Measurements from ENCODE around the gene AOPEP.

The AOPEP gene

DNA sequence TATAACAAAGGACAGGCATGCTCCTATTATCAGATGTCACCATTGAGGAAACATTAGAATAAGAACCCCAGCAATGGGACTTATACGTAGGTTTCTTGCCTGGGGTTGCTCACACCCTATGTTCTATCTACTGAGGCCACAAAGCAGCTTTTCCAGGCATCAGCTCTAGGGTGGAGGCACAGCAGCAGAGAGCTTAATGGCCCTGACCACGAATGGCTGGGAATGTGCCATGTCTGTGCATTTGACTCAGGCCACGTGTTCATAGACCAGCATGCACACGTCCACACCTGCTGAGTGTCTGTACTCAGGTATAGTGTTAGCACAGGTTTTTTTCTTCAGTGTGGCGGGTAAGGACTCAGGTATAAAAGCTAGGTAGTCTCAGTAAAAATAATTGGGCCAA, 129.4 kb downstream of the AOPEP start:
- DNase-seq = no peak

DNA sequence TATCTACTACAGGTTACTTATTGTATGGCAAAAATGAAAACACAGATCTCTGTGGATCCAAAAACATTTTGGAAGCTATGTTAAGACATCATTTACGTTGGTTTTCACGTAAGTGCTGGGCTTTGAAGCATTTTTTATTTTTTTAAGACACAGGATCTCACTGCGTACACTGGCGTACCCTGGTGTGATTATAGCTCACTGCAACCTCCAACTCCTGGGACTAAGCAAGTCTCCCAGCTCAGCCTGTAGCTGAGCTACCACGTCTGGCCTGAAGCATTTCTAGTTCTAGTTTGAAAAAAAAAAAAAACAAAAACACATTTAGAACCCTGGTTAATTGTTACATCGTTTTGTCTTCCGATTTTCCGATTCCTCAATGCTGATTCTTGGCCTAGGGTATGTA, 131.3 kb downstream of the AOPEP start:
- DNase-seq = no peak

DNA sequence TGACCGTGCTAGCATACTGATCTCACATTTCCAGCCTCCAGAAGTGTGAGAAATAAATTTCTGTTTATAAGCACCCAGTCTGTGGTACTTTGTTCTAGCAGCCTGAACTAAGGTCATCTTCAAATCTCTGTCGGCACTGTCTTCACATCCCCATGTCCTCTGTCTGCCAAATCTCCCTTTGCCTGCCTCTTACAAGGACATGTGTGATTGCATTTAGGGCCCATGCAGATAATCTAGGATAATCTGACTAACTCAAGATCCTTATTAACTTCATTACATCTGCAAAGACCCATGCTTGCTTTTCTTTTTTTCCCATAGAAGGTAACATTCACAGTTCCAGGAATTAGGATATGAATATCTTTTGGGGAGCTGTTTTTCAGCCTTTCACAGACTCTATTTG, 132.7 kb downstream of the AOPEP start:
- no peak for DNase-seq

- DNase-seq = no peak
Observed at GRCh38 chr9:94859891-94860290, 133.4 kb downstream of the AOPEP start.

DNA sequence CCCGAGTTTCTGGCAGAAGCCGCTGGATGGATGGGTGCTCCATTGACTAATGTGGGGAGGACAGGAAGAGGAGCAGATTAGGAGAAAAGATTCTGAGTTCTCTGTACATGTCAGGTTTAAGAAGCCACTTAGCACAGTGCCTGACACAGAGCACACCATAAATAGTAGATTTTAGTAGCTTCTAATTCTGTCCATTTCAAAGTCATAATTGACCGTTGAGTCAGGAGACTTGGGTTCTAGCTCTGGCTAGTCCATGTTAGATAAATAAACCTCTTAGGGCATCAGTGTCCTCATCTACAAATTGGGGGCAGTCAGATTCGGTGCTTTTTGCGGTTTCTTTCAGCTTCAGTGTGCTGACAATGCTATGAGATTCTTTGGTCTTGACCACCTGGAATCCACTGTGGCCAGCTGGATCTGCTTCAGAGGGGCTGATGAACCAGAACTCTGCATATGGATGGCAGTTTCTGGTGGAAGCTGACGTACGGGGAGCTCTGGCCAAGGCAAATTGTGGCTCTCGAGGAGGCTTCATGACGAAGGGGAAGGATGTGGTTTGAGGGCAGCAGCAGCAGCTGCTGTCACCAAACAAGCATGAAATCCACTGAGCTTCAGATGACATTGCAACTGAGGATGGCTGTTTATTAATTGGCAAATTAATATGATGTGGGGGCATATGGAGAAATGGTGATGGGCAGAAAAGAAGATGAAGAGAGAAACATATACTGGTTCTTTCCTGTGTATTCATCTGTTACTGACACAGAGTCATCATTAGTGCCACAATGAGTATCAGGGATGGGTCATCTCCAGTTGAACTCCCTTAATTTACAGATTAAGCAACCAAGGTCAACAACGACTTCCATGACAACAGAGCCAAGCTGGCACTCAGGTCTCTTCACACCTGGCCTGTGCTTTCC, 134.4 kb downstream of the AOPEP start:
- peak; percentile 68 for DNase-seq

GRCh38 chr9:94861589-94862272, 135.2 kb downstream of the AOPEP start:
- DNase-seq = no peak

- DNase-seq = no peak
Observed at GRCh38 chr9:94864196-94864595, 137.7 kb downstream of the AOPEP start.

GRCh38 chr9:94864862-94865509, 138.5 kb downstream of the AOPEP start:
- DNase-seq = no peak

DNA sequence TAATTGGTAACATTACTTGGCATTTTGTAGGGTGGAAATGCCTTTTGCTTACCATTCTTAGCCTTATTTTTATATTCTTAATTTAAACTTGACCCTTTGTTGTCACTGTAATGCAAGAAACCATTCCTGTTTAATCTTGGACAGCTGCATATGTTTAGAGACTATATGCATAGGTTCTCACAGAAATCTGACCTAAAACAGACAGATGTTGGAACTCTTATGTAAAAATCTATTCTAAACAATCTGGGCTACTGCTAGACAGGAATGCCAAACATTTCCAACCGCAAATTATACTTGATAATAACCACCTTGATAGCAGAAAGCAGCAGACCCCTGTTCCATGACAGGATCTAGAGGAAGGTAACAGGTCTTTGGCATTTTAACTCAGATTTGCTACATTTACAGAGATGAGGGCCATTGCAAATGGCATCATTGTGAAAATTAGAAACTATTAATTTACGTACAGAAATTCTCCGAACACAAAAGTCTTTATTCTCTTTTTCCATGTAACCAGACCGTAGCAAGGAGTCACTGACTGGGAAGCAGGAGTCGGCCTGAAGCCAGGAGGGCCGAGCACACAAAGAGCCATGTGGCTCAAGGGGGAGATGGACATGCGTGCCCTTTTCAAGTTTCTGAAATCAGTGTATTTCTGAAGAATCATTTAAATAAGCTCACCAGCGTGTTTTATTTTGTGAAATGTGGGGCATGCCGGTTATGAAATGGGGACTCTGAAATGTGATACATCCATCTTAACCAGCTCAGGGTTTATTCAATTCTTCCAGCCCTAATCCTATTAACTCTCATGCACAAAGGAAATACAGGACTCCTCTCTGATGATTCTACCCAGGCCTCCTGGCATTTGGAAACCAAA, 139.3 kb downstream of the AOPEP start:
- no peak for DNase-seq

GRCh38 chr9:94866770-94867169, 140.3 kb downstream of the AOPEP start:
- no peak for DNase-seq

DNA sequence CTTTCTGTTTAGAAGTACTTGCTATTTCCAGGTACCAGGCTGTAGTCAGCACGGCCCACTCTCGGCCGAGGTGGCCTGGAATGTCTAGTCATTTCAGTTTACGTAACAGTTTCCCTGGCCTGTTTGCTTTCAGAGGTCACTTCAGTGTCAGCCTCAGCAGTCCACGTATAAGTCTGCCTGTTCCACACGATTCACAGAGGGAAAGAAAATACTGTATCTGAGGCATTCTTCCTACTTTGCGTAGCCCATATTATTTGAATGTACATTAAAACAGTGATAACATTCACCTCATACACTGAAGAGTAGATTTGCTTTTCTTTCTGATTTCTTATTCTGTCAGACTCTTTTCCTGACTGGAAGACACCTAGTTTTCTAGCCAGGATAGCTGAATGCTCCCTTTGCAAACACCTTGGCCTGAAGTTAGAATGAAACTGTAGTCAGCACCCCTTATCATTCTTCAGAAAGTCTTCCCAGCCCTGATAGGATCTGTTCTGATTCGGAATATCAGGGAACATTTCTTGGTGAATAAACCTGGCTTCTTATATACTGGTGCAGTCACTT, 140.9 kb downstream of the AOPEP start:
- DNase-seq = no peak

DNA sequence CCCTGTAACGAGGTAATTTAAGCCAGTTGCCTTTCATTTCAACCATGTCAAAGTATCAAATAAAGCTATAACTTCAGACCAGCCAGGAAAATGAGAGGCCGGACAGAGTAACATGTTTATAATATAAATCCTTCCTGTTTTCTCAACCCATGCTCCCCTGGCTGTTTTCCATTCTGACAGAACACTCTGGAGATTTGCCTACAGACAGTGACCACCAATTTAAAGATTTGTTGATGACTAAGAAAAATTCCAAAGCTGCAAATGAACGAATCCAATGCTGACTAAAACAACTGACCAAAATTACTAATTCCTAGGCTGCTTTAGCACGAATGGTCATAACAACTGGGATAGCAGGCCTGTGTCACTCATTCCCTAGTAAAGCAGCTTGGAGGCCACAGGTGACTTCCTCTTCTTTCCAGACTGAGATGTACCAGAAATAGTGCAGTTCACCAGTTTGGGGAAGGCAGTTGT, 141.4 kb downstream of the AOPEP start:
- DNase-seq = no peak

DNA sequence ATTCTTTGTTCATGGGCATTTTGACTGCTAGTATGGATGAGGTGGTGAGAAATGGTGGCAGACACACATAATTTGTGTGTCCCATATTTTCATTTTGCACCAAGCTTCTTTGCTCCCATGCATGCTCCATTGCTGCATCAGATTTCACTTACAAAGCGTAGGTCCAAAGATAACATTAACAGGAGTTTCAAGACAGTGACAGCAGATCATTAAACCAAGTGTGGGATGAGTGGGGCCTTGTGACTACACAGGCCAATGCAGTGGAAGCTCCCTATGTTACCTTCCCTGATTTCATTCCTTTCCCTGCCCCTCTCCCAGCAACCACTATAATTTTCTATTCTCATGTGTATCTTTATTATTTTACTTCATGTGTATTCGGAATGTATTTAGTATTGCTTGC, 142.0 kb downstream of the AOPEP start:
- no peak for DNase-seq

GRCh38 chr9:94869415-94869843, 142.9 kb downstream of the AOPEP start:
- DNase-seq = peak; percentile 37

- DNase-seq = no peak
Observed at GRCh38 chr9:94870465-94870792, 143.9 kb downstream of the AOPEP start.

GRCh38 chr9:94870793-94871558, 144.5 kb downstream of the AOPEP start:
- peak; percentile 38 for DNase-seq

- DNase-seq = no peak
Observed at GRCh38 chr9:94872083-94872833, 145.8 kb downstream of the AOPEP start.

DNA sequence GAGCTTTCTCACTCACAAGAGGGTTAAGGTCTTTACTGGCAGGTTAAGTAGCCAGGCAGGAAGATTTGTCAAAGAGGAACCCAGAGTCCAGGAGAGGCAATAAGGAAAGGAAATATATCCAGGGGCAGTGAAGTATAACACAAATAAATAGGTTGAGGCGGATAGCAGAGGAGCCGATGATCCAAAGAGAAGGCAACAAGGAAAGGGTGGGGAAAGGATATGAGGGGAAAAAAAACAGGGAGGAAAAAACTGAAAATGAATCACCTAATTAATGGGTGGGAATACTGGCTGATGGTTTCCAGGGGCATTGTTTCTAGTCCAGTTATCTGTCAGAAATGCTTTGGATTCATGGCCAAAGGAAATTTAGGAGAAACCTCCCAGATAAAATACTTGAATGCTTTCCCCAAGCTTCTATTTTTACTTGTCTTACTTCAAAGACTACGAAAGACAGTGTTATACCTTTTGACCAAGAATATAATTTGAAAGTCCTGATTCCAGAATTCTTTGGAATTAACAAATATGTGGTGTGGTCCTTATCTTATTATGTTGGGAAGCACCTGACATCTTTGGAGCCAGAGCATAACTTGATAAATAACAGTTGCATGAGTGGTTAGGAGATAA, 146.5 kb downstream of the AOPEP start:
- no peak for DNase-seq

- DNase-seq = no peak
Observed at GRCh38 chr9:94874316-94874715, 147.8 kb downstream of the AOPEP start.

GRCh38 chr9:94875300-94876020, 149.0 kb downstream of the AOPEP start:
- no peak for DNase-seq

Data from stimulated activated CD8-positive, alpha-beta memory T cell treated with anti-CD3 and anti-CD28 coated beads, Interleukin-4, amount 100 ng/mL, for 48 hours (primary cell).